A673 (cell line): ENCODE results near the gene DOCK8.
"Not testable (repeated sequence)": the region's sequence is repeated elsewhere in the genome, so short reads cannot be mapped to it uniquely, and the experiment has no call there.

Source experiments
- EZH2 ChIP-seq: fragments of 200-600 bp; sonication (generic); IDR thresholded peaks from 2 replicates; pipeline ENCODE4 v1.6.1; 2017; ENCODE audit warnings: borderline replicate concordance, low read depth, mild to moderate bottlenecking, mixed read lengths, antibody characterized with exemption, low read length; ENCODE audit not compliant: poor library complexity, severe bottlenecking
- TF ChIP-seq, protein P1 (sequence below): fragments of 300-800, 200-600 bp; sonication (generic); conservative IDR thresholded peaks from 2 replicates; pipeline ENCODE4 v1.5.1; 2017; ENCODE audit warnings: low read depth, mild to moderate bottlenecking, antibody characterized with exemption, low read length, moderate library complexity, mixed read lengths

DNA sequence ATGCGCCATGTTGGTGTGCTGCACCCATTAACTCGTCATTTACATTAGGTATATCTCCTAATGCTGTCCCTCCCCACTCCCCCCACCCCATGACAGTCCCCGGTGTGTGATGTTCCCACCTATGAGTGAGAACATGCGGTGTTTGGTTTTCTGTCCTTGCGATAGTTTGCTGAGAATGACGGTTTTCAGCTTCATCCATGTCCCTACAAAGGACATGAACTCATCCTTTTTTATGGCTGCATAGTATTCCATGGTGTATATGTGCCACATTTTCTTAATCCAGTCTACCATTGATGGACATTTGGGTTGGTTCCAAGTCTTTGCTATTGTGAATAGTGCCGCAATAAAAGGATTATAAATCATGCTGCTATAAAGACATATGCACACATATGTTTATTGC, 195.0 kb downstream of the DOCK8 start:
- TF ChIP-seq, protein P1, sequence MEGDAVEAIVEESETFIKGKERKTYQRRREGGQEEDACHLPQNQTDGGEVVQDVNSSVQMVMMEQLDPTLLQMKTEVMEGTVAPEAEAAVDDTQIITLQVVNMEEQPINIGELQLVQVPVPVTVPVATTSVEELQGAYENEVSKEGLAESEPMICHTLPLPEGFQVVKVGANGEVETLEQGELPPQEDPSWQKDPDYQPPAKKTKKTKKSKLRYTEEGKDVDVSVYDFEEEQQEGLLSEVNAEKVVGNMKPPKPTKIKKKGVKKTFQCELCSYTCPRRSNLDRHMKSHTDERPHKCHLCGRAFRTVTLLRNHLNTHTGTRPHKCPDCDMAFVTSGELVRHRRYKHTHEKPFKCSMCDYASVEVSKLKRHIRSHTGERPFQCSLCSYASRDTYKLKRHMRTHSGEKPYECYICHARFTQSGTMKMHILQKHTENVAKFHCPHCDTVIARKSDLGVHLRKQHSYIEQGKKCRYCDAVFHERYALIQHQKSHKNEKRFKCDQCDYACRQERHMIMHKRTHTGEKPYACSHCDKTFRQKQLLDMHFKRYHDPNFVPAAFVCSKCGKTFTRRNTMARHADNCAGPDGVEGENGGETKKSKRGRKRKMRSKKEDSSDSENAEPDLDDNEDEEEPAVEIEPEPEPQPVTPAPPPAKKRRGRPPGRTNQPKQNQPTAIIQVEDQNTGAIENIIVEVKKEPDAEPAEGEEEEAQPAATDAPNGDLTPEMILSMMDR: not testable (repeated sequence)
- not testable (repeated sequence) for TF ChIP-seq EZH2
